NCI-H82 (cell line): ENCODE measurements around the gene PPP1R1C.
"Not testable (repeated sequence)": the region's sequence is repeated elsewhere in the genome, so short reads cannot be mapped to it uniquely, and the experiment has no call there.

ENCODE experiments used
- DNase-seq: peaks from one replicate; lab custom pipeline; 2025; lab: John Stamatoyannopoulos, UW

PPP1R1C gene

DNA sequence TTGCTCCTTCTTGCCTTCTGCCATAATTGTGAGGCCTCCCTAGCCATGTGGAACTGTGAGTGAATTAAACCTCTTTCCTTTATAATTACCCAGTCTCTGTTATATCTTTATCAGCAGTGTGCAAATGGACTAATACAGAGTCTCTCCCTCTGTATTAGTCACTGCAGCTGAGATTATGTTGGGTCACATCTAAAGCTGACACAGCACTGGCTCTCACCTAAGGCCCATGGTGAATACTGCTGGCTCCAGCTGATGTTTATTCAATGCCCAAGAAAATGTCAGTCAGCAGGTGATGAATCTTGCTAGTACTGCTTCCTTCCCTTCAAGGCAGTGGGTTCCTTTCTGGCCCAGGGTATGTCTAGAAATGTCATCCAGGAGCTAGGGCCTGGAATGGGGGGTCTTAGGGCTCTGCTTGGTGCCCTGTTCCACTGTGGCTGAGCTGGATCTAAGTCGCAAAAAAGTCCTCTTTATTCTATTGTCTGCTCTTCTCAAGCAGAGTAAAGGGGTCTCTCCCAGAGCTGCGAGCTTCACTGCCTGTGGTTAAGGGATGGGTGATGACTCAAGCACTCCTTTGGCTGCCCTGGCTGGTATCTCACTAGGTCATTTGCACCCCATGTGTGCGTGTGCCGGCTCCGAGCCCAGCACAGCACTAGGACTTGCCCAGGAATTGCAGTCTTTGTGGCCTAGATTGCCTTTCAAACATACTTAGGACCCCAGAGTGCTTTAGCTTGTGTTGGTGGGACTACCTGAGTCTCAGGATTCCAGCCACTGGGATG is 29.9 kb downstream of the PPP1R1C start:
- no peak for DNase-seq

GRCh38 chr2:182018218-182018617 is 32.6 kb downstream of the PPP1R1C start:
- no peak for DNase-seq

DNA sequence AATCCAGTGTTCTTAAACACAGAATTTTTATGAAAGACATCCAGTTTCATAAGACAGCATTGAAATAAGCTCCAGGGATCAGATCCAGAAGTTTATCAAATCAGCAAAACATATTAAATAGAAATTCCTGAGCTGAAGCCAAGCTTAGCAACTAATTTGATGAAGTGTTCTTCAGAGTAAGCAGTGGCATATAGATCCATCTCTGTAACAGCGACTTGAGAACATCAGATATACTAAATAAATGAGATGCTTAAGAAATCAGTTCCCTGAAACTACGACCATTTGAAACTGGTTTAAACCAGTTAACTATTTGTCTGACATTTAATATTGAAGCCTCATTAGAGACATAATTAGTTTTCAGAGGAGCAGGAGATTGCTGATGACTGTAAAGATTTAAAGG is 34.1 kb downstream of the PPP1R1C start:
- DNase-seq: no peak

DNA sequence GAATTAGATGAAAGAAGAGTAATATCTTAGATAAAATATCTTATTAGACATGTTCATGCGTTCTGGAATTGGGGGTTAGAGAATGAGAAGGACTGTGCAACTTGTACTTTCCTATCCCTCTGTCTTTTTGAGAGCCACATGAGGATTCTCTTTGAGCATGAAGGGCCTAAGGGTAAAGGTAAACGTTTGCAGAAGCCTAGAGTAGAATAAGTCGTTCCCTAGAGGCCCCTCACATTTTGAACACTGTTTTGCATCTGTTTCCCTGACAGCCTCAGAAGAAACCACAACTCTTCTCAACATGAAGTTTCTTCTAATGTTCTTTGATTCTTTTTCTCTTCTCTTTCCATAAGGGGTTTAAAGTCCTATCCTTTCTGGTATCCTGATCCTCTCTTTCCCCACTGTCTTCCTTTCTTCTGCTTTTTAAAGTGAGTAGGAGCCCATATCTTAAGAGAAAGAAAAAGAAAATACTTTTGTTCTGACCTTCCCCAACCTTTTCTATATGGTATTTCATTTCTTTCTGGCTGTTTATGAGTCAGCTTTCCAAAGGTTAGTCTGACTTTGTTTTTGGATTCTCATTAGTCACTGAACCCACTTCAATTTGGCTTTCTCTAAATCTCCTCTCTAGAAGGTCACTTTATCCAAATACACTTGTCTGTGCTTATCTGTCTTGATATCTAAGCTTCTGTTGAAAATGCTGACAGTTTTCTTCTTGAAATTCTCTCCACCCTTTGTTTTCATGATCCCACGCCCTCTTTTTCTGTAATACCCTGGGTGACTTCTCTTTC is 34.8 kb downstream of the PPP1R1C start:
- DNase-seq: no peak

DNA sequence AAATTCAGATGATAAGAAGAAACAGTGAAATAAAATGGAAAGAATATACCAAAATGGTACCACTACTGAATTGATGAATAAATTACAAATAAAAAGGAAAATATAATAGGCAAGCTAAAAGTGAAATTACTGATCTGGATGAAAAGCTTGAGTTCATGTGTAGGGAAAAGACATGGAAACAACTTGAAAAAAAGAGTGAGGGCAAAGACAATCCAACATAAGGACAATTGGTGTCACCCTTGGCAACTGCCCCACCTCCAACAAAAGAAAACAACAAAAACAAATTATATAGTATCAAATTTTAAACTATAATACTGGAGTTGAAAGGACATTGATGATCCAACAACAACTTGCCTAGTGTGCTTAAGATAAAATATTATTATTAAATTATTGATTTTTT is 37.6 kb downstream of the PPP1R1C start:
- no peak for DNase-seq

DNA sequence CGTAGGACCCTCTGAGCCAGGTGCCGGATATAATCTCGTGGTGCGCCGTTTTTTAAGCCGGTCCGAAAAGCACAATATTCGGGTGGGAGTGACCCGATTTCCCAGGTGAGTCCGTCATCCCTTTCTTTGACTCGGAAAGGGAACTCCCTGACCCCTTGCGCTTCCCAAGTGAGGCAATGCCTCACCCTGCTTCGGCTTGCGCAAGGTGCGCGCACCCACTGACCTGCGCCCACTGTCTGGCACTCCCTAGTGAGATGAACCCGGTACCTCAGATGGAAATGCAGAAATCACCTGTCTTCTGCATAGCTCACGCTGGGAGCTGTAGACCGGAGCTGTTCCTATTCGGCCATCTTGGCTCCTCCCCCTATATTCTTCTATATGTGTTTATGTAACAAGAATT is 45.2 kb downstream of the PPP1R1C start:
- DNase-seq: not testable (repeated sequence)

DNA sequence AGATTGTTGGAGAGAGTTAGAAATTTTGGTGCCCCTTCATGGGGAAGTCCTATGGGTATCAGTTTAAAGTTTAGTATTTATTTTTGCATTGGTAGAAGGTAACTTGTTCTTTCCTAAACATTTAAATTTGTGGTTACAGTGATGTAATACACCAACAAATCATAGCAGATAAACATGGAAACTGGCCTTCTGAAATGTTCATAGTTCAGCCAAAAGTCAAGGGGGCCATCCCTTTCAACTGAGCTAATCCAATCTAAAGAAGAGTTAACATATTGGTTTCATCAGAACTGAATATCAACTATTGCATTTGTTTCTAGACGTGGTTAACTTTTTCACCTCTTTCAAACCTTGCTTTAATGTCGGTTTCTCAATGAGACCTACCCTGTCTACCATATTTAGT is 46.3 kb downstream of the PPP1R1C start:
- no peak for DNase-seq

DNA sequence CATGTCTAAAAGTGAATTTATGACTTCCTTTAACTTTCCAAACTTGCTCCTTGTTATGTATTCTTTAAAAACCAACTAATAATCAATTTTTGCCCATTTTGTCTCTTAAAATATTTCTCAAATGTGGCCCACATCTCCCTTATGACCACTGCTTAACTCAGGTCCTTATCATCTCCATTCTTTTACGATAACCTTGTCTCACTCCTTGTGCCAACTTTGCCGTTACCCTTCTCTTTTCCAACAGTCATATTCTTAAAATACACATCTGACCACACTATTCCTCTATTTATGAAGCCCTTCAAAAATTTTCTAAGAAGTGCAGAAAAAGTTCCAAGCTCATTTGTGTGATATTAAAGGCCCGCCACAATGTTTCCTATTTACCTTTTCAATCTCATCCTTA is 47.8 kb downstream of the PPP1R1C start:
- no peak for DNase-seq

- no peak for DNase-seq
These were observed 52.9 kb downstream of the PPP1R1C start for GRCh38 chr2:182038576-182038975.

GRCh38 chr2:182043021-182043420 is 57.4 kb downstream of the PPP1R1C start:
- DNase-seq: no peak

GRCh38 chr2:182043861-182044260 is 58.2 kb downstream of the PPP1R1C start:
- DNase-seq: no peak

DNA sequence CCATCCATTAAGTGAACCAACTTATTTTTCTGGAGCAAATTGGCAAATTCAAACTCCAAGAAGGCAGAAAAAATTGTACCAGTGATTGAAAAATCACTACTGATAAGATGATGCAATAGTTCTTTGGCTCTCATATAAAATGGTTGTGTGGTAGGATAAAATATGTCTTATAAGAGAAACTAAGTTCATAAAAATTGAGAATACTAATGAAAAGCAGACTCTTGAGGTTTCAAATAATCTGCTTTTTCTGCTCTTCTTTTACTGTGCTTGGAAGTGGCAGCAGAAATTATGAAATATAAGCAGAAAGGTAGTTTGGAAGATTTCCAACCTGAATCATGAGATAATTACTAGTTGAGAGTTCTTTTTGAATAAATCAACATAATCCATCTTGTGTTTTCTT is 61.9 kb downstream of the PPP1R1C start:
- no peak for DNase-seq

GRCh38 chr2:182048088-182048487 is 62.4 kb downstream of the PPP1R1C start:
- DNase-seq: no peak

GRCh38 chr2:182048621-182049020 is 63.0 kb downstream of the PPP1R1C start:
- DNase-seq: no peak

- DNase-seq: no peak
These were observed 63.9 kb downstream of the PPP1R1C start for GRCh38 chr2:182049372-182050148.

- no peak for DNase-seq
These were observed 64.9 kb downstream of the PPP1R1C start for GRCh38 chr2:182050333-182051135.

- DNase-seq: no peak
These were observed 70.3 kb downstream of the PPP1R1C start for GRCh38 chr2:182055993-182056392.

GRCh38 chr2:182057002-182057401 is 71.3 kb downstream of the PPP1R1C start:
- DNase-seq: no peak

DNA sequence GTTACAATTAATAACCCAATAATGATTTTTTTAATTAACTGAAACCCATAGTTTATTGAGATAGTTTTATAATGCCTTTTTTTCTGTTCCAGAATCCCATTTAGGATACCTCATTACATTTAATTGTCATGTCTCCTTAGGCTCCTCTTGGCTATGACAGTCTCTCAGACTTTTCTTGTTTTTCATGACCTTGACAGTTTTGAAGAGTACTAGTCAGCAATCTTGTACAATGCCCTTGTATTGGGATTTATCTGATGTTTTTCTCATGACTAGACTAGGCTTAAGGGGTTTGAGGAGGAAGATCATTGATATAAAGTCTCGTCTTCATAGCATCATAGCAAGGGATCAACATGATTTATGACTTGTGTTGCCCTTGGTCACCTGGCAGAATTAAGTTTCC is 72.4 kb downstream of the PPP1R1C start:
- no peak for DNase-seq

DNA sequence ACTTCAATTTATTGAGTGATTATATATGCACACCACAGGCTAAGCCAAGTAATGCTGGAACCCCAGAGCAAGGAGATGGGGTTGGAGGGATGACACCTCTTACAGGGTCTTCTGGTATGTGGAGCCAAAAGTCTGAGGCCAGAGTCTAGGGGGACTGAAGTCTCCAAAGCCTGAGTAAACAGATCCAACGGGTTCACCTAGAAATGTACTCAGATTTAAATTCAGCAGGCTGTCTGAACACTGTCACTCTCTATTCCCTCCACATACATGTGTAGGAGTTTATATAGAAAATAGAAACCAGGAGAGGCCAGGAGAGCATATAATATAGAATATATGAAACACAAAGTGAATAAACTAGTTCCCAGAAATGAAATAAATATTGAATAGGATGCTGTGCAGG is 76.1 kb downstream of the PPP1R1C start:
- DNase-seq: no peak

DNA sequence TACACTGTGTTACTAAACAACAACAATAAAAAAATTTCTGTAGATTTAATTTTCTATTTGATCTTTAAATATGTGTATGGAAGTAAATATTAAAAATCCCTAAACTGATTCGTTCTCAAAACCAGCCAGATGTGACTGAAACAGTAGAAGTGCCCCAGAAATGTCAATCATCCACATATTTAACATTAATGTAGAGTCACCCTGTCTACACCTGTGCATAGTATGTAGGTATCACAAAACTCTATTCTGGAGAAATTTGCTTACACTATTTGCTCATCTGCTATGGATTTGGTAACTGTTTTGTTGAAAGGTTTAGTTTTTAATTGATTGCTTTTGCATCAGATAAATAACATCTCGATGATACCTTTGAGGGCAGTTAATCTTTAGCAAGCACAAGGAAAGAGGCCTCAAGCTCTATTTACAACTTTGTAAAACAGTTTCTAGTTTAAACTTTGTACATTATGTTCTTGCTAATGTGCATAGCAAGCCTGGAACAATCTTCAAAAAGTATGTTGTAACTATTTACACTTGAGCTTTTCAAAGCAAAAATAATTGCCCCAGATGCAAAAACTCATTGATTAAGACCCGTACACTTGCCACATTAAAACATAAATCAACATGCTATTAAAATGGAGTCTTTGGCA is 76.8 kb downstream of the PPP1R1C start:
- no peak for DNase-seq
